A549 treated with DMSO at 1 μM for 4 hours (cell line): Measurements from ENCODE around the gene NOS3. TPM values are rescaled to one million over a fixed set of nuclear protein-coding genes. Genes with fewer than 3 reads are reported as not detected.

Experiments
- total RNA-seq: library from RNA; stranded (reverse); fragments of 200-300 nt; extraction: Qiagen RNA extraction; gene quantifications from 5 replicates; pipeline ENCODE4 v1.2.3, GENCODE V29; 2022; ENCODE audit warnings: low read depth

NOS3 gene
- 0.17 to 0.49 TPM (median 0.26 TPM) in 5 replicates for total RNA-seq

DNA sequence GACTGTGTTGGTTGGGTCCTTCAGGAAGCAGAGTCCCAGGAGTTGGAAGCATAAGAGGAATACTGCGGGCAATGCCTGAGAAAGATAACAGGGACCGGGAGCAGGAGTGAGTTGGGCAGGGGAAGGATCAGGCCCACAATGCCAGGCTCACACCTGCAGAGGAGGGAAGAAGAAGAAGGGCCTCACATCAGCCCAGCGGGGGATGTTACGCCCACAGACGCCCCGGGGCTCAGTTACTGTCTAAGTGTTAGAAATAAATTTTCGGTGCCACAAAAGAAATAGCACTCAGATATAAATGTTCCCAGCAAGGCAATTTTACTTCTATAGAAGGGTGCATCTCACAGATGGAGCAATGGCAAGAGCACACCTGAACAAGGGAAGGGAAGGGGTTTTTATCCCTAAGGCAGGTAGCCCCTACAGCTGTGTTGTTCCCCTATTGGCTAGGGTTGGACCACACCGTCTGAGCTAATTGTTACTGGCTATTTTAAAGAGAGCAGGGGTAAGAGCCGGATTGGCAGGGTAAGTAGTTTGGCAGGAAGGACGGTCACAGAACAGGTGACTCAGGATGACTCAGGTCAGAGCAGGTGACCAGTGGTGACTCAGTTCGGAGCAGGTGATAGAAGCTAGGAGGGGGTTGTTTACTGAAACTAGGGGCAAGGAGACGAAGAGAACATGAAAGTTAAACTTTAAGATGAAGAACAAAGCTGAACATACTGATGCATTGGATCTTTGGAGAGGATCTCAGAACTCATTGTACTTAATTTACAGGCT lies at the start of gene NOS3:
Gene NOS3, plus strand, starts transcription at position 602 of the 771 bp plus-strand sequence. CDS start 2,787 bp downstream, outside the sequence.

GRCh38 chr7:150978126-150978789 lies 12.6 kb upstream of the NOS3 start, which contains the start of gene KCNH2:
Gene KCNH2, minus strand, starts transcription at chr7:150978321. Its CDS starts 408 bp downstream, at chr7:150977913.

GRCh38 chr7:151024435-151025056 lies 33.7 kb downstream of the NOS3 start, which contains the start of gene ATG9B:
Gene ATG9B, minus strand, starts transcription at chr7:151024494. Its CDS starts 71 bp downstream, at chr7:151024423.

DNA sequence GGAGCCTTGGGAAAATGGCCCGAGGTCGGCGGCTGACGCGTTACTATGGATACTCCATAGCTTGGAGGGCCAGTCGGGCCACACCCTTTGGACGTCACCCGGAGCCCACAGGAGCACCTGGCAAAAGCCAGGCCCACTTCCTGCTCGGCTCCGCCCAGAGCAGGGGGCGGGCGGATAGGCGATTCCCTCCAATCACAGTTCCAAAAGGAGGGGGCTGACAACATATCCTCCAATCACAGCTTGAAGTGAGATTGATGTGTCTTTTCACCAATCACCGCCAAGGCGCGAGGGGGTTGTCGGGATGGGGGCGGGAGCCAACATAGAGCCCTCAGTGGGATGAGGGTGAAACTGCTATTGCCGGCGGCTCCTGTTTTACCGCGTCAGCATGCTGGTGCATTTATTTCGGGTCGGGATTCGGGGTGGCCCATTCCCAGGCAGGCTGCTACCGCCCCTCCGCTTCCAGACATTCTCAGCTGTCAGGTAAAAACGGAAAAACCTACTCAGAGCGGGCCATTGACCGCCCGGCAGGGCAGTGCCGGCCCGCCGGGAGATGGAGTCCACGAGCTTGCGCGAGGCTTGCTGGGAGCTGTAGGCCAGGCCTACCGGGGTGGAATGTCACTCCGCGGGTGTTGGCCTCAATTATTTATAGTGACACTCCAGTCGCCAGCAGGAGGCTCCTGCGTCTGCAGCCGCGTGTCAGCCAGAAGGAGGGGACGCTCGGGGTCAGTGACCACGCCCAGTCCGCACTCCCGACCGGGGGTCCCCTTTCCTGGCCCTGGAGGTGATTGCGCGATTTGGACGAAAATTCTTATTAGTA lies 37.5 kb downstream of the NOS3 start, which contains the start of gene ABCB8:
Gene ABCB8, plus strand, starts transcription at position 320 of the 817 bp plus-strand sequence. Its CDS starts 66 bp downstream, at position 386.

GRCh38 chr7:151047976-151048815 lies 57.4 kb downstream of the NOS3 start, which contains the start of gene ASIC3:
Gene ASIC3, plus strand, starts transcription at chr7:151048531. Its CDS starts 355 bp downstream, at chr7:151048886.

DNA sequence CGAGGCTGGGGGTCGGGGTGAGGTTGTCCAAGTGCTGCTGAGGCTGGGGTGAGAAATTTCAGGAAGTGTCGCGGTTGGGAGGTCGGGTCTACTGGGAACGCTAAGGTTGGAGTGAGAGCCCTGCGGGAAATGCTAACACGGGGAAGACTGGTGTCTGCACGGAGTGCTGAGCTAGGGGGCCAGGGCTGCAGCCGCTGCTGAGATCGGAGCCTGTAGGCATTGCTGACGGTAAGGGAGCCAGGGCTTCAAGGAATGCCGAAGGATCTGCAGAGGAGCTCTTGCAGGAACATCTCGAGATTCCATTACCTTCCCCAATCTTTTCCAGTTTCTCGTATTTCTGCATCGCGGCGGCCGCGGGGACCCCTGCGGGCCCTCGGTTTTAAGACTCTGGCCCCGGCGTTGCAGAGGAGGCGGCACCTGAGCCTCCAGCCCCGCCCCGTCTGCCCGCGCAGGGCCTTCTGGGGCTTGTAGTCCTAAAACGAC lies 66.7 kb downstream of the NOS3 start, which contains the start of gene CDK5:
Gene CDK5, minus strand, starts transcription at position 392 of the 483 bp plus-strand sequence. Its CDS starts 49 bp downstream, at position 343.

GRCh38 chr7:151059367-151060112 lies 68.7 kb downstream of the NOS3 start, which contains the start of gene SLC4A2:
Gene SLC4A2, plus strand, starts transcription at chr7:151059589. Its CDS starts 2,399 bp downstream, at chr7:151061988.

Other genes starting within 250 kb of the NOS3 start
- gene TMEM176B, start 190.7 kb upstream of the NOS3 start, total RNA-seq: 0.09 to 0.16 TPM in 2 of 5 replicates, not detected in the others
- gene TMEM176A, start 190.2 kb upstream of the NOS3 start, total RNA-seq: not detected in 5 replicates
- not detected in 5 replicates for gene AOC1, start 138.5 kb upstream of the NOS3 start, total RNA-seq
- gene KCNH2, start 12.7 kb upstream of the NOS3 start, total RNA-seq: 0.35 to 0.51 TPM (median 0.44 TPM) in 5 replicates
- 0.14 to 0.84 TPM (median 0.60 TPM) in 5 replicates for gene ATG9B, start 33.5 kb downstream of the NOS3 start, total RNA-seq
- gene ABCB8, start 37.4 kb downstream of the NOS3 start, total RNA-seq: 37.6 to 53.7 TPM (median 49.4 TPM) in 5 replicates
- gene ASIC3, start 57.5 kb downstream of the NOS3 start, total RNA-seq: 7.5 to 13.1 TPM (median 10.6 TPM) in 5 replicates
- 31.5 to 33.1 TPM (median 32.4 TPM) in 5 replicates for gene CDK5, start 66.9 kb downstream of the NOS3 start, total RNA-seq
- 206 to 317 TPM (median 271 TPM) in 5 replicates for gene SLC4A2, start 68.6 kb downstream of the NOS3 start, total RNA-seq
- gene FASTK, start 89.8 kb downstream of the NOS3 start, total RNA-seq: 51.3 to 84.8 TPM (median 73.9 TPM) in 5 replicates
- 34.7 to 58.3 TPM (median 48.2 TPM) in 5 replicates for gene TMUB1, start 92.5 kb downstream of the NOS3 start, total RNA-seq
- gene AGAP3, start 95.5 kb downstream of the NOS3 start, total RNA-seq: 62.0 to 72.4 TPM (median 67.1 TPM) in 5 replicates
- 0.18 TPM in 1 of 5 replicates, not detected in the others for gene GBX1, start 176.7 kb downstream of the NOS3 start, total RNA-seq
- gene ASB10, start 196.2 kb downstream of the NOS3 start, total RNA-seq: not detected in 5 replicates
- gene H2BK1, start 219.5 kb downstream of the NOS3 start, total RNA-seq: not detected in 5 replicates
- gene ABCF2, start 236.2 kb downstream of the NOS3 start, total RNA-seq: 65.3 to 71.7 TPM (median 70.5 TPM) in 5 replicates
- gene CHPF2, start 241.5 kb downstream of the NOS3 start, total RNA-seq: 43.2 to 52.5 TPM (median 47.1 TPM) in 5 replicates